ENCODE measurements around the gene CPSF7.

The CPSF7 gene

DNA sequence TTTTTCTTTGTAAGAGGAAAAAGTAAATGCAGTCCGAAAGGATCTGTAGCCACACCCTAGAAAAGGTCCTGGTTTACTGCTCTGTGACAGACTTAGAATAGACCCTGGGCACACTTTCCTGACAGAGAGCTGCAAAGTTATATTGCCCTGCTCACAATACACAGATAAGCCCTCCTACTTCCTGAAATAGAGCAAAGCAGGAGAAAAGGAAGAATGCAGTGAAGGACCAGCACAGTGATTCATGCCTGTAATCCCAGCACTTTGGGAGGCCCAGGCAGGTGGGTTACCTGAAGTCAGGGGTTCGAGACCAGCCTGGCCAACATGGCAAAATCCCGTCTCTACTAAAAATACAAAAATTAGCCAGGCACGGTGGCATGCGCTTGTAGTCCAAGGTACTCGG, 70.3 kb downstream of the CPSF7 start:
- no peak for DNase-seq (ENCODE audit: low read depth, low spot score)
- H3K27ac ChIP-seq = no peak overlapping the region

DNA sequence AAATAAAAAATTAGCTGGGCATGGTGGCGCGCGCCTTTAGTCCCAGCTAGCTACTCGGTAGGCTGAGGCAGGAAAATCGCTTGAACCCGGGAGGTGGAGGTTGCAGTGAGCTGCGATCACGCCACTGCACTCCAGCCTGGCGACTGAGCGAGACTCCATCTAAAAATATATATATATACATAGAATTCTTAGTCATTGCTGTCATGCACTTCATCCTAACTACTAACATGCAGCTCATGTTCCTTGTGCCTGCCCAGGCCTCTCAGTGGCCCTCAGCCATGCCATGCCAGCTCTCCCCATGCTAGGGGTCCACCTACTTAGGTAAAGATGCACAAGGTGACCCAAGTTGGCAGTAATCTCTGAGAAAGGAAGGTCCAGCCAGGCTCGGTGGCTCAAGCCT, 71.2 kb downstream of the CPSF7 start:
- H3K27ac ChIP-seq = no peak overlapping the region
- no peak for DNase-seq (ENCODE audit: low read depth, low spot score)

DNA sequence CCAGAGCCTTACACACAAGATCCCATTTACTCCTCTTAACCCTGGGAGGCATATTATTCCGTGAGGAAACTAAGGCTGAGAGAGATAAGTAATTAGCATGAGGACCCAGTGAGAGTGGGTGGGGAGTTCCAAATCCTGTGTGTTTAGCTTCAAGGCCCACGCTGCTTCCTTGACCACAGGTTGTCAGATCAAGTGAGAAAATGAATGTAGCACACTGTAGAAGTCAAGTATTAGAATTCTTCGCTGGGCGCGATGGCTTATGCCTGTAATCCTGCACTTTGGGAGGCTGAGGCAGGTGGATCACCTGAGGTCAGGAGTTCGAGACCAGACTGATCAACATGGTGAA, 71.9 kb downstream of the CPSF7 start:
- no peak overlapping the region for H3K27ac ChIP-seq
- no peak for DNase-seq (ENCODE audit: low read depth, low spot score)

DNA sequence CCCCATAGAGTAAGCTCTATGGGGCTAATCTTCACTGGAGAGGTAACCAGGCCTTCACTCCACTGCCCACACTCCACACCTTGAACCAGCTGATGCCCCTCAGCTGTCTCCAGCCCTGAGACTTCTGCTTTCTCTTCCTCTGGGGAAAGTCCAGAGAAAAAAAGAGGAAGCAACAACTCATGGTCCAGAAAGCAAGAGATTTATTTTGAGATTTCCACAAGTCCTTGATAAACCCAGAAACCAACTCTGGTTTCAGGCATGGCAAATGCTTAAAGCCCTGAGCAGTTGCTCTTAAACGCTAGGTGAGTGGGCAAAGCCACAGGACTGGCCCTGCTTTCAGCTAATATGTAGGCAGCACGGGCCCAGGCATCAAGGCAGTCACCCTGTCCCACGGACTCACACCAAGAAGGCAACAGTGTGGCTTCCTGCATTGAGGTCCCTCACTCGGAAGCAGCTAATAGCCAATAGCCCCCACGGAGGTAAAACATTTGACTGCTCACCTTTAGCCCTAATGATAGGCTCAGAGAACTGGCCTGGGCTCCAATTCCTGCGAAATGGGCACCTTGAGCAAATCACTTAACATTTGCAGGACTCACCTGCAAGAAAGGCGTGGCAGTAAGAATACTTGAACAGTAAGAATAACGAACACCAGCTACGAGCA, 72.4 kb downstream of the CPSF7 start:
- H3K27ac ChIP-seq = no peak overlapping the region
- DNase-seq (ENCODE audit: low read depth, low spot score) = no peak

DNA sequence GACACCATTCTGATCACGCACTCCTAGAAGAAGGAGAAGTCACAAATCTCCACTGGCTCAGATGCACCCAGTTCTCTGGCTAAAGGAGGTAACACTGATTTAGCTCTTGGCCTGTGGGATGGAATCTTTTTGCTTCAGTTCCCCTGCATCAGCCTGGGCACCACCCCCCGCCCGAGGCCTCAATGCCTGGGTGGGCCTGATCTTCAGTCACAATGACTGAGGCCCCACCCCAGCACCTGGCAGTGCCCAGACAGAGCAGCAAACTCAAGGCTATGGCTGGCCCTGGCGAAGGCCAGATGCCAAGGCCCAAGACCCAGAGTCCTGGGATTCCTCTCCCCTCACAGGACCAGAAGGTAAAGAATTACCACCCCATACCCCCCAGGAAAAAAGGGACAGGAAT, 73.1 kb downstream of the CPSF7 start:
- no peak for DNase-seq (ENCODE audit: low read depth, low spot score)
- no peak overlapping the region for H3K27ac ChIP-seq

DNA sequence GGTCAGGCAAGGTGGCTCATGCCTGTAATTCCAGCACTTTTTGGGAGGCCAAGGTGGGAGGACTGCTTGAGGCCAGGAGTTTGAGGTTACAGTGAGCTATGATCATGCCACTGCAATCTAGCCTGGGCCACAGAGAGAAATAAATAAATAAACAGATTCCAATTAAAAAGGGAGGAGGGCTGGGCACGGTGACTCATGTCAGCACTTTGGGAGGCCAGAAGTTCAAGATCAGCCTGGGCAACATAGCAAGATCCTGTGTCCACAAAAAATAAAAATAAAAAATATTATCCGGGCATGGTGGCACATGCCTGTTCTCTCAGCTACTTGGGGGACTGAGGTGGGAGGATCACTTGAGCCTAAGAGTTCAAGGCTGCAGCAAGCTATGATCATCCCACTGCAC, 75.6 kb downstream of the CPSF7 start:
- H3K27ac ChIP-seq = no peak overlapping the region
- DNase-seq (ENCODE audit: low read depth, low spot score) = no peak

DNA sequence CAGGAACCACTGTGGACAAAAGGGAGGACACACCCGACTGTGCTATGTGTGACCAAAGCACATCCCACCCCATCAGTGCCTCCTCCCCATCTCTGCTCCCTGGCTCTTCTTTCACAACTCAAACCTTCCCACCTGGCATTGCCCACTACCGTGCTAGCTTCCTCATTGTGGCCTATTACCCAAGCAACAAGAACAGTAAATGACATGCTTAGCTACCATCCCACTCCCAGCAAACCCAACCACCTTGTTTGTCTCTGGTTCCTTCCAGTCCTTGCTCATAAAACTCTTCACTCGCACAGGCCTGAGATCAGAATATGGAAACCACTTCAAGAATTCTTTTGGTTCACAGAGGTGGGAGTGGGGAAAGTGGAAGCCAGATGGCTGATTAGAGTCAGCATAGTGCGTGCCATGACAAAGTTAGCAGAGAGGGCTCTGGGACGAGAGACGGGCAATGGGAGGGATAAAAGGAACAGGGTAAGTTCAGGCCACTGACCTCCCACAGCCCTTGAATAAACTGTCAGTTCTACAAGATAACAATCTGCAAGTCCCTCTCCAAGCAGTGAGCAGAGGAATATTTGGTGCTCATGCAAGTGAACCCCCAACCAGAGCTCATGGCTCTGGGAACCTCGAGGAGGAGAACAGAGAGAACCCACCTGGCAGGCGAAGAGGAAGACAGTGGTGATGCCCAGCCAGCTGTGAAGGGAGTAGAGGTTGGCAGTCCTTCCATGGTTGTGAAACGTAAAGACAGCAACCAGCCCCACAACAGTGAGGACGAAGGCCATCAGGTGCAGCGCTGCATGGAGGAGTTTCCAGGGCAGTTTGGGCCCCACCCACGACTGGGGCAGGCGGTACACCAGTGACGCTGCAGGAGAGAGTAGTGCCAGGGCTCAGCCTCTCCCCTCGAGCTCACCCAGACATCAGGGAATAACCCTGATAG, 76.4 kb downstream of the CPSF7 start:
- H3K27ac ChIP-seq = no peak overlapping the region
- DNase-seq (ENCODE audit: low read depth, low spot score) = no peak

Data from epithelial cell of prostate (primary cell).